Activated T-helper 2 cell treated with anti-CD3 and anti-CD28 coated beads, Interferon-gamma antibody, Interleukin-2, Interleukin-4, amounts not matched to agents 10 μg/mL and 5 μg/mL and 100 μg/mL, durations not matched to agents 14 hours and 24 hours and 36 hours (primary cell): ENCODE results near the gene HDAC4. TPM values are rescaled to one million over a fixed set of nuclear protein-coding genes. Genes with fewer than 3 reads are reported as not detected.

ENCODE experiments used
- DNase-seq: peaks from one replicate; pipeline ENCODE4 v3.0.0; 2021; ENCODE audit warnings: low spot score
- H3K27ac Mint-ChIP-seq: one replicate; pipeline ENCODE4 v1.8.0; 2021; ENCODE audit warnings: mixed read lengths
- H3K27me3 Mint-ChIP-seq: one replicate; pipeline ENCODE4 v1.8.0; 2021; ENCODE audit warnings: low read depth, mixed read lengths
- H3K36me3 Mint-ChIP-seq: one replicate; pipeline ENCODE4 v1.8.0; 2021; ENCODE audit warnings: low read depth, mixed read lengths
- H3K4me1 Mint-ChIP-seq: one replicate; pipeline ENCODE4 v1.8.0; 2021; ENCODE audit warnings: low read depth, mixed read lengths
- H3K4me3 Mint-ChIP-seq: one replicate; pipeline ENCODE4 v1.8.0; 2021; ENCODE audit warnings: low read depth, mild to moderate bottlenecking, moderate library complexity, mixed read lengths
- H3K9me3 Mint-ChIP-seq: one replicate; pipeline ENCODE4 v1.8.0; 2021; ENCODE audit warnings: mixed read lengths
- intact Hi-C: fragments of 100-400 bp; cut with micrococcal nuclease; formaldehyde crosslinking; loops from one replicate; pipeline ENCODE4 v1.15.1; 2023
- total RNA-seq: library from RNA; stranded (reverse); gene quantifications from 2 replicates; pipeline ENCODE4 v1.2.3, GENCODE V29; 2022

HDAC4 gene
- total RNA-seq, 1 donor from 2014 or later, result 44.8 TPM

GRCh38 chr2:239362507-239362906, 38.3 kb downstream of the HDAC4 start:
- intact Hi-C loops, result no loop called here
- no peaks in the 10 kb centered on the region for H3K27me3 Mint-ChIP-seq
- no peak overlapping the region for H3K27ac Mint-ChIP-seq
- H3K4me3 Mint-ChIP-seq, result no peak overlapping the region
- H3K36me3 Mint-ChIP-seq, result peaks cover 12% of the 10 kb centered on the region
- H3K9me3 Mint-ChIP-seq, result no peaks in the 10 kb centered on the region
- DNase-seq, result no peak
- peaks cover 19% of the 10 kb centered on the region for H3K4me1 Mint-ChIP-seq

- H3K4me1 Mint-ChIP-seq, result peaks cover 19% of the 10 kb centered on the region
- intact Hi-C loops, result no loop called here
- H3K36me3 Mint-ChIP-seq, result peaks cover 12% of the 10 kb centered on the region
- H3K4me3 Mint-ChIP-seq, result no peak overlapping the region
- DNase-seq, result no peak
- no peaks in the 10 kb centered on the region for H3K27me3 Mint-ChIP-seq
- peaks cover 6% of the 10 kb centered on the region for H3K9me3 Mint-ChIP-seq
- H3K27ac Mint-ChIP-seq, result no peak overlapping the region
Measured at GRCh38 chr2:239361311-239361642, 39.5 kb downstream of the HDAC4 start.

GRCh38 chr2:239360421-239361310, 40.2 kb downstream of the HDAC4 start:
- intact Hi-C loops, result no loop called here
- Mint-ChIP-seq H3K36me3 (peaks cover 11% of the 10 kb centered on the region), H3K27ac (no peak overlapping the region), H3K27me3 (no peaks in the 10 kb centered on the region), H3K4me1 (peaks cover 19% of the 10 kb centered on the region), H3K4me3 (no peak overlapping the region), H3K9me3 (peaks cover 12% of the 10 kb centered on the region)
- DNase-seq, result no peak

- Mint-ChIP-seq H3K27me3 (no peaks in the 10 kb centered on the region), H3K4me3 (no peak overlapping the region), H3K27ac (no peak overlapping the region), H3K9me3 (peaks cover 18% of the 10 kb centered on the region), H3K36me3 (peaks cover 17% of the 10 kb centered on the region), H3K4me1 (peaks cover 19% of the 10 kb centered on the region)
- DNase-seq, result no peak
- intact Hi-C loops, result no loop called here
Measured at GRCh38 chr2:239360008-239360407, 40.8 kb downstream of the HDAC4 start.

GRCh38 chr2:239359196-239359912, 41.5 kb downstream of the HDAC4 start:
- Mint-ChIP-seq H3K27me3 (no peaks in the 10 kb centered on the region), H3K9me3 (peaks cover 24% of the 10 kb centered on the region), H3K36me3 (peaks cover 23% of the 10 kb centered on the region), H3K4me3 (no peak overlapping the region), H3K4me1 (peaks cover 16% of the 10 kb centered on the region), H3K27ac (no peak overlapping the region)
- no peak for DNase-seq
- intact Hi-C loops, result no loop called here

- Mint-ChIP-seq H3K4me3 (no peak overlapping the region), H3K27me3 (no peaks in the 10 kb centered on the region), H3K4me1 (peaks cover 6% of the 10 kb centered on the region), H3K9me3 (peaks cover 28% of the 10 kb centered on the region), H3K36me3 (peaks cover 25% of the 10 kb centered on the region), H3K27ac (no peak overlapping the region)
- intact Hi-C loops, result no loop called here
- DNase-seq, result no peak
Measured at GRCh38 chr2:239358062-239358754, 42.6 kb downstream of the HDAC4 start.

- Mint-ChIP-seq H3K9me3 (peaks cover 28% of the 10 kb centered on the region), H3K4me3 (no peak overlapping the region), H3K27me3 (no peaks in the 10 kb centered on the region), H3K4me1 (peaks cover 2% of the 10 kb centered on the region), H3K36me3 (peaks cover 41% of the 10 kb centered on the region), H3K27ac (no peak overlapping the region)
- DNase-seq, result no peak
- intact Hi-C loops, result no loop called here
Measured at GRCh38 chr2:239355724-239356123, 45.1 kb downstream of the HDAC4 start.

GRCh38 chr2:239355139-239355538, 45.7 kb downstream of the HDAC4 start:
- H3K4me1 Mint-ChIP-seq, result peaks cover 2% of the 10 kb centered on the region
- DNase-seq, result no peak
- H3K27ac Mint-ChIP-seq, result no peak overlapping the region
- intact Hi-C loops, result no loop called here
- H3K27me3 Mint-ChIP-seq, result no peaks in the 10 kb centered on the region
- H3K4me3 Mint-ChIP-seq, result no peak overlapping the region
- peaks cover 28% of the 10 kb centered on the region for H3K9me3 Mint-ChIP-seq
- peaks cover 41% of the 10 kb centered on the region for H3K36me3 Mint-ChIP-seq

- peaks cover 28% of the 10 kb centered on the region for H3K9me3 Mint-ChIP-seq
- H3K36me3 Mint-ChIP-seq, result peaks cover 42% of the 10 kb centered on the region
- intact Hi-C loops, result no loop called here
- H3K27ac Mint-ChIP-seq, result no peak overlapping the region
- H3K4me1 Mint-ChIP-seq, result peaks cover under 1% of the 10 kb centered on the region
- DNase-seq, result no peak
- H3K4me3 Mint-ChIP-seq, result no peak overlapping the region
- no peaks in the 10 kb centered on the region for H3K27me3 Mint-ChIP-seq
Measured at GRCh38 chr2:239354791-239355136, 46.1 kb downstream of the HDAC4 start.

- Mint-ChIP-seq H3K9me3 (peaks cover 28% of the 10 kb centered on the region), H3K36me3 (peaks cover 47% of the 10 kb centered on the region), H3K27ac (no peak overlapping the region), H3K4me1 (no peaks in the 10 kb centered on the region), H3K4me3 (no peak overlapping the region), H3K27me3 (no peaks in the 10 kb centered on the region)
- DNase-seq, result no peak
- intact Hi-C loops, result no loop called here
Measured at GRCh38 chr2:239354132-239354790, 46.6 kb downstream of the HDAC4 start.

- Mint-ChIP-seq H3K4me3 (no peak overlapping the region), H3K36me3 (peaks cover 48% of the 10 kb centered on the region), H3K27me3 (no peaks in the 10 kb centered on the region), H3K9me3 (peaks cover 28% of the 10 kb centered on the region), H3K4me1 (no peaks in the 10 kb centered on the region), H3K27ac (no peak overlapping the region)
- no peak for DNase-seq
- intact Hi-C loops, result no loop called here
Measured at GRCh38 chr2:239353692-239354091, 47.1 kb downstream of the HDAC4 start.

GRCh38 chr2:239351687-239352086, 49.1 kb downstream of the HDAC4 start:
- DNase-seq, result no peak
- H3K27me3 Mint-ChIP-seq, result no peaks in the 10 kb centered on the region
- no peak overlapping the region for H3K27ac Mint-ChIP-seq
- no peak overlapping the region for H3K4me3 Mint-ChIP-seq
- peaks cover 21% of the 10 kb centered on the region for H3K9me3 Mint-ChIP-seq
- intact Hi-C loops, result no loop called here
- H3K36me3 Mint-ChIP-seq, result peaks cover 43% of the 10 kb centered on the region
- H3K4me1 Mint-ChIP-seq, result no peaks in the 10 kb centered on the region
